ENCODE measurements around the gene DGKG. TPM values are rescaled to one million over a fixed set of nuclear protein-coding genes. Genes with fewer than 3 reads are reported as not detected.

Gene DGKG
- total and polyA plus RNA-seq, 4 donors: 0.84 to 7.8 (median 1.7) TPM

DNA sequence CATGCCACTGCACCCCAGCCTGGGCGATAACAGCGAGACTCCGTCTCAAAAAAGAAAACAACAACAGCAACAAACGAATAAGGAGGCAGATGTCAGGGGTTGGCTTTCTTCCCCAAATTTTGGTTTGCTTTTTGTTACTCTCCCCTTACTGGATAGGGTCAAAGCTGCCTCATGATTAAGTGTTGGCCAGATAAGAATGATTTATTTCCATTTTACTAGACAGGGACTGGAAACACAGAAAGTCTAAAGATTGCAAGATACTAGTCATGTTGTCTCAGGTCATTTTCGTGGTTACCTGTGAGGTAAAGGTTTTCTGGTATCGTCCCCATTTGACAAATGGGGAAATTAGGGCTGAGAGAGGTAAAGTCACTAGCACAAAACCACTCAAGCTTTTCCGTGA lies 234.6 kb downstream of the DGKG start (continued):
- TF ChIP-seq, protein P1, sequence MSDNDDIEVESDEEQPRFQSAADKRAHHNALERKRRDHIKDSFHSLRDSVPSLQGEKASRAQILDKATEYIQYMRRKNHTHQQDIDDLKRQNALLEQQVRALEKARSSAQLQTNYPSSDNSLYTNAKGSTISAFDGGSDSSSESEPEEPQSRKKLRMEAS (IDR thresholded peaks at IDR 0.05): no peak
- TF ChIP-seq NR2F2 (IDR thresholded peaks at IDR 0.05): no peak
- no peak for TF ChIP-seq HNF4G (IDR thresholded peaks at IDR 0.05)
- TF ChIP-seq, protein P2, sequence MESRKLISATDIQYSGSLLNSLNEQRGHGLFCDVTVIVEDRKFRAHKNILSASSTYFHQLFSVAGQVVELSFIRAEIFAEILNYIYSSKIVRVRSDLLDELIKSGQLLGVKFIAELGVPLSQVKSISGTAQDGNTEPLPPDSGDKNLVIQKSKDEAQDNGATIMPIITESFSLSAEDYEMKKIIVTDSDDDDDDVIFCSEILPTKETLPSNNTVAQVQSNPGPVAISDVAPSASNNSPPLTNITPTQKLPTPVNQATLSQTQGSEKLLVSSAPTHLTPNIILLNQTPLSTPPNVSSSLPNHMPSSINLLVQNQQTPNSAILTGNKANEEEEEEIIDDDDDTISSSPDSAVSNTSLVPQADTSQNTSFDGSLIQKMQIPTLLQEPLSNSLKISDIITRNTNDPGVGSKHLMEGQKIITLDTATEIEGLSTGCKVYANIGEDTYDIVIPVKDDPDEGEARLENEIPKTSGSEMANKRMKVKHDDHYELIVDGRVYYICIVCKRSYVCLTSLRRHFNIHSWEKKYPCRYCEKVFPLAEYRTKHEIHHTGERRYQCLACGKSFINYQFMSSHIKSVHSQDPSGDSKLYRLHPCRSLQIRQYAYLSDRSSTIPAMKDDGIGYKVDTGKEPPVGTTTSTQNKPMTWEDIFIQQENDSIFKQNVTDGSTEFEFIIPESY (IDR thresholded peaks at IDR 0.05): no peak
- TF ChIP-seq FOXA2 (IDR thresholded peaks at IDR 0.05): no peak
- TF ChIP-seq YY1 (IDR thresholded peaks at IDR 0.05): no peak
- TF ChIP-seq HNF4A (conservative IDR thresholded peaks at IDR 0.05): no peak
- no peak for TF ChIP-seq SP1 (IDR thresholded peaks at IDR 0.05)

DNA sequence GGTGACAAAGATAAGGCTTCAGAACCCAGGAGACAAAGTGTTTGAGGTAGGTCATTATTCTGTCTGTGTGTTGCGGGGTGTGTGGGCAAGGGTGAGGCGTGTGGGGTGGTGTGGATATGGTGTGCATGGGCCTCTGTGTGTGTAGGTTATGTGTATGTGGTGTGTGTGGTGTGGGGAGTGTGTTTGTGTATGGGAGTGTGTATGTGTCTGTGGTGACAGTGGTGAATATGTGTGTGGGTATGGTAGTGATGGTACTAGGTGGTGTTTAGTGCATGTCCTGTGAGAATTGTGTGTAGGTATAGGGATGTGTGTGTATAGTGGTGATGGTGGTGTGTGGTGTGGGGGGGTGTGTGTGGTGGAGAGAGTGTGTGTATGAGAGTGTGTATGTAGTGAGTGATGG lies 236.9 kb downstream of the DGKG start:
- Histone ChIP-seq H3K36me3 (ENCODE audit: control insufficient read depth in 4 of 4, insufficient read depth in 3 of 4, low read depth in 1 of 4, low read length in 3 of 4) (no peaks in the 10 kb centered on the region), H3K4me1 (ENCODE audit: control insufficient read depth in 4 of 4, insufficient read depth in 4 of 4, low read length in 3 of 4) (no peaks in the 10 kb centered on the region), H3K9ac (ENCODE audit: low read depth in 1 of 2, low read length in 2 of 2) (no peak overlapping the region), H3K27ac (ENCODE audit: low read depth in 1 of 2, low read length in 2 of 2) (no peak overlapping the region), H3K9me3 (ENCODE audit: control insufficient read depth in 4 of 4, low read length in 3 of 4) (no peaks in the 10 kb centered on the region), H3K4me3 (ENCODE audit: low read depth in 1 of 3, low read length in 3 of 3) (no peak overlapping the region), H3K27me3 (ENCODE audit: control insufficient read depth in 4 of 4, insufficient read depth in 4 of 4, low read length in 3 of 4) (peaks cover 0 to 5% (median 0%) of the 10 kb centered on the region in 4 donors)
- no peak for TF ChIP-seq EGR1 (IDR thresholded peaks at IDR 0.05; ENCODE audit: low read depth in 2 of 2)
- TF ChIP-seq, protein P2 (IDR thresholded peaks at IDR 0.05): no peak
- no peak for TF ChIP-seq HNF4G (IDR thresholded peaks at IDR 0.05)
- TF ChIP-seq SP1 (IDR thresholded peaks at IDR 0.05): no peak
- no peak for TF ChIP-seq TAF1 (conservative IDR thresholded peaks at IDR 0.05)
- no peak for TF ChIP-seq FOXA2 (IDR thresholded peaks at IDR 0.05)
- TF ChIP-seq NR2F2 (IDR thresholded peaks at IDR 0.05): no peak
- no peak for TF ChIP-seq GABPA (IDR thresholded peaks at IDR 0.05 in 1 of 2, conservative IDR thresholded peaks at IDR 0.05 in 1 of 2)
- no peak for TF ChIP-seq RAD21 (IDR thresholded peaks at IDR 0.05)
- no peak for DNase-seq (ENCODE audit: low spot score)
- WGBS: 93% methylated on average over 2 of the region's 2 CpGs

DNA sequence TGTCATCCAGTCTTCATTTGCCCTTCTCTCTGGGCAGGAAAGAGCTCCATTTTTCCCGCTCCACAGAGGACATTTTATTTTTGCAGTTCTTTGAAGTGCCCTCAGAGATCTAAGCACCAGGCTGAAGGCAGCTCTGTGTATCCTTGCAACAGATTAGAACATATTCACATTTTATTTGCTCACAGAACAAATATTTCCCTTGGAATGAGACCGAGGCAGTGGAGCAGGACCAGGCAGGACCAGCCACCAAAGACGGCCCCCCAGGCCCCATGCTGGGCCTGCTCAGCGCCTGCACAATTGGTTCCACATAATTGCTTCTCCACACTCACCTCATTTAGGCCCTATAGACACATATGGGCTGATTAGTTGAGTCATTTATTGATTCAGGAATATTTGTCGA lies 237.4 kb downstream of the DGKG start:
- H3K27me3 ChIP-seq (ENCODE audit: control insufficient read depth in 4 of 4, insufficient read depth in 4 of 4, low read length in 3 of 4): peaks cover 0 to 5% (median 0%) of the 10 kb centered on the region in 4 donors
- H3K27ac ChIP-seq (ENCODE audit: low read depth in 1 of 2, low read length in 2 of 2): no peak overlapping the region
- H3K4me1 ChIP-seq (ENCODE audit: control insufficient read depth in 4 of 4, insufficient read depth in 4 of 4, low read length in 3 of 4): no peaks in the 10 kb centered on the region
- no peaks in the 10 kb centered on the region for H3K9me3 ChIP-seq (ENCODE audit: control insufficient read depth in 4 of 4, low read length in 3 of 4)
- H3K36me3 ChIP-seq (ENCODE audit: control insufficient read depth in 4 of 4, insufficient read depth in 3 of 4, low read depth in 1 of 4, low read length in 3 of 4): no peaks in the 10 kb centered on the region
- H3K9ac ChIP-seq (ENCODE audit: low read depth in 1 of 2, low read length in 2 of 2): no peak overlapping the region
- H3K4me3 ChIP-seq (ENCODE audit: low read depth in 1 of 3, low read length in 3 of 3): no peak overlapping the region
- TF ChIP-seq JUND (IDR thresholded peaks at IDR 0.05): no peak
- TF ChIP-seq RXRA (IDR thresholded peaks at IDR 0.05): no peak
- no peak for TF ChIP-seq SP1 (IDR thresholded peaks at IDR 0.05)
- TF ChIP-seq HNF4A (conservative IDR thresholded peaks at IDR 0.05): no peak
- TF ChIP-seq, protein P3, sequence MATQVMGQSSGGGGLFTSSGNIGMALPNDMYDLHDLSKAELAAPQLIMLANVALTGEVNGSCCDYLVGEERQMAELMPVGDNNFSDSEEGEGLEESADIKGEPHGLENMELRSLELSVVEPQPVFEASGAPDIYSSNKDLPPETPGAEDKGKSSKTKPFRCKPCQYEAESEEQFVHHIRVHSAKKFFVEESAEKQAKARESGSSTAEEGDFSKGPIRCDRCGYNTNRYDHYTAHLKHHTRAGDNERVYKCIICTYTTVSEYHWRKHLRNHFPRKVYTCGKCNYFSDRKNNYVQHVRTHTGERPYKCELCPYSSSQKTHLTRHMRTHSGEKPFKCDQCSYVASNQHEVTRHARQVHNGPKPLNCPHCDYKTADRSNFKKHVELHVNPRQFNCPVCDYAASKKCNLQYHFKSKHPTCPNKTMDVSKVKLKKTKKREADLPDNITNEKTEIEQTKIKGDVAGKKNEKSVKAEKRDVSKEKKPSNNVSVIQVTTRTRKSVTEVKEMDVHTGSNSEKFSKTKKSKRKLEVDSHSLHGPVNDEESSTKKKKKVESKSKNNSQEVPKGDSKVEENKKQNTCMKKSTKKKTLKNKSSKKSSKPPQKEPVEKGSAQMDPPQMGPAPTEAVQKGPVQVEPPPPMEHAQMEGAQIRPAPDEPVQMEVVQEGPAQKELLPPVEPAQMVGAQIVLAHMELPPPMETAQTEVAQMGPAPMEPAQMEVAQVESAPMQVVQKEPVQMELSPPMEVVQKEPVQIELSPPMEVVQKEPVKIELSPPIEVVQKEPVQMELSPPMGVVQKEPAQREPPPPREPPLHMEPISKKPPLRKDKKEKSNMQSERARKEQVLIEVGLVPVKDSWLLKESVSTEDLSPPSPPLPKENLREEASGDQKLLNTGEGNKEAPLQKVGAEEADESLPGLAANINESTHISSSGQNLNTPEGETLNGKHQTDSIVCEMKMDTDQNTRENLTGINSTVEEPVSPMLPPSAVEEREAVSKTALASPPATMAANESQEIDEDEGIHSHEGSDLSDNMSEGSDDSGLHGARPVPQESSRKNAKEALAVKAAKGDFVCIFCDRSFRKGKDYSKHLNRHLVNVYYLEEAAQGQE (IDR thresholded peaks at IDR 0.05): no peak
- no peak for TF ChIP-seq TAF1 (conservative IDR thresholded peaks at IDR 0.05)
- TF ChIP-seq FOXA2 (IDR thresholded peaks at IDR 0.05): no peak
- TF ChIP-seq NR2F2 (IDR thresholded peaks at IDR 0.05): no peak
- no peak for TF ChIP-seq GABPA (IDR thresholded peaks at IDR 0.05 in 1 of 2, conservative IDR thresholded peaks at IDR 0.05 in 1 of 2)
- TF ChIP-seq, protein P4, sequence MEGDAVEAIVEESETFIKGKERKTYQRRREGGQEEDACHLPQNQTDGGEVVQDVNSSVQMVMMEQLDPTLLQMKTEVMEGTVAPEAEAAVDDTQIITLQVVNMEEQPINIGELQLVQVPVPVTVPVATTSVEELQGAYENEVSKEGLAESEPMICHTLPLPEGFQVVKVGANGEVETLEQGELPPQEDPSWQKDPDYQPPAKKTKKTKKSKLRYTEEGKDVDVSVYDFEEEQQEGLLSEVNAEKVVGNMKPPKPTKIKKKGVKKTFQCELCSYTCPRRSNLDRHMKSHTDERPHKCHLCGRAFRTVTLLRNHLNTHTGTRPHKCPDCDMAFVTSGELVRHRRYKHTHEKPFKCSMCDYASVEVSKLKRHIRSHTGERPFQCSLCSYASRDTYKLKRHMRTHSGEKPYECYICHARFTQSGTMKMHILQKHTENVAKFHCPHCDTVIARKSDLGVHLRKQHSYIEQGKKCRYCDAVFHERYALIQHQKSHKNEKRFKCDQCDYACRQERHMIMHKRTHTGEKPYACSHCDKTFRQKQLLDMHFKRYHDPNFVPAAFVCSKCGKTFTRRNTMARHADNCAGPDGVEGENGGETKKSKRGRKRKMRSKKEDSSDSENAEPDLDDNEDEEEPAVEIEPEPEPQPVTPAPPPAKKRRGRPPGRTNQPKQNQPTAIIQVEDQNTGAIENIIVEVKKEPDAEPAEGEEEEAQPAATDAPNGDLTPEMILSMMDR (IDR thresholded peaks at IDR 0.05; ENCODE audit: low read depth, low read length, missing input control): no peak
- TF ChIP-seq, protein P2 (IDR thresholded peaks at IDR 0.05): no peak
- DNase-seq (ENCODE audit: low spot score): no peak
- 85% methylated on average over 5 of the region's 5 CpGs for WGBS

Measured in liver (tissue), 9 donors.